ENCODE results near the gene TOM1. TPM values are rescaled to one million over a fixed set of nuclear protein-coding genes. Genes with fewer than 3 reads are reported as not detected.

The TOM1 gene
- total and polyA plus RNA-seq, 2 of the 13 experiments (the other 11 are each of a cell fraction or from before 2014, with no cell fraction given), result 30.8 to 87.3 TPM

GRCh38 chr22:35301372-35301874 is 1.7 kb downstream of the TOM1 start (continued):
- TF ChIP-seq KDM4B (CRISPR knock-in tag; IDR thresholded peaks at IDR 0.05) (peak; percentile 60; the same call in 1 of the 2 replicates), DNMT3B (CRISPR knock-in tag; conservative IDR thresholded peaks at IDR 0.05) (no peak), ZBTB8A (CRISPR knock-in tag; IDR thresholded peaks at IDR 0.05; ENCODE audit: borderline replicate concordance, low read depth) (no peak), AGO1 (IDR thresholded peaks at IDR 0.05; ENCODE audit: low read depth, low read length, poor library complexity, severe bottlenecking) (no peak), SSRP1 (CRISPR knock-in tag; IDR thresholded peaks at IDR 0.05) (no peak), TBX2 (CRISPR knock-in tag; IDR thresholded peaks at IDR 0.05; ENCODE audit: borderline replicate concordance) (no peak), ATF7 (IDR thresholded peaks at IDR 0.05) (no peak), ATF7 (CRISPR knock-in tag; IDR thresholded peaks at IDR 0.05) (no peak), ZNF691 (CRISPR knock-in tag; IDR thresholded peaks at IDR 0.05; ENCODE audit: borderline replicate concordance, low read depth) (no peak), TFDP1 (CRISPR knock-in tag; IDR thresholded peaks at IDR 0.05; ENCODE audit: borderline replicate concordance) (no peak), TOPORS (CRISPR knock-in tag; IDR thresholded peaks at IDR 0.05) (no peak), NR2C2 (CRISPR knock-in tag; IDR thresholded peaks at IDR 0.05; ENCODE audit: borderline replicate concordance) (peak; percentile 27; the same call in 1 of the 2 replicates), FLYWCH1 (CRISPR knock-in tag; IDR thresholded peaks at IDR 0.05) (no peak), CCDC6 (CRISPR knock-in tag; IDR thresholded peaks at IDR 0.05) (no peak), RBFOX2 (IDR thresholded peaks at IDR 0.05; ENCODE audit: low read depth, low read length) (no peak), POLR2AphosphoS5 (IDR thresholded peaks at IDR 0.05; ENCODE audit: low read depth, low read length) (peak; percentile 49; the same call in 1 of the 2 replicates), E2F5 (CRISPR knock-in tag; conservative IDR thresholded peaks at IDR 0.05) (no peak), ZNF776 (CRISPR knock-in tag; IDR thresholded peaks at IDR 0.05) (no peak), ZNF234 (CRISPR knock-in tag; conservative IDR thresholded peaks at IDR 0.05) (no peak)
- TF ChIP-seq, protein P1, sequence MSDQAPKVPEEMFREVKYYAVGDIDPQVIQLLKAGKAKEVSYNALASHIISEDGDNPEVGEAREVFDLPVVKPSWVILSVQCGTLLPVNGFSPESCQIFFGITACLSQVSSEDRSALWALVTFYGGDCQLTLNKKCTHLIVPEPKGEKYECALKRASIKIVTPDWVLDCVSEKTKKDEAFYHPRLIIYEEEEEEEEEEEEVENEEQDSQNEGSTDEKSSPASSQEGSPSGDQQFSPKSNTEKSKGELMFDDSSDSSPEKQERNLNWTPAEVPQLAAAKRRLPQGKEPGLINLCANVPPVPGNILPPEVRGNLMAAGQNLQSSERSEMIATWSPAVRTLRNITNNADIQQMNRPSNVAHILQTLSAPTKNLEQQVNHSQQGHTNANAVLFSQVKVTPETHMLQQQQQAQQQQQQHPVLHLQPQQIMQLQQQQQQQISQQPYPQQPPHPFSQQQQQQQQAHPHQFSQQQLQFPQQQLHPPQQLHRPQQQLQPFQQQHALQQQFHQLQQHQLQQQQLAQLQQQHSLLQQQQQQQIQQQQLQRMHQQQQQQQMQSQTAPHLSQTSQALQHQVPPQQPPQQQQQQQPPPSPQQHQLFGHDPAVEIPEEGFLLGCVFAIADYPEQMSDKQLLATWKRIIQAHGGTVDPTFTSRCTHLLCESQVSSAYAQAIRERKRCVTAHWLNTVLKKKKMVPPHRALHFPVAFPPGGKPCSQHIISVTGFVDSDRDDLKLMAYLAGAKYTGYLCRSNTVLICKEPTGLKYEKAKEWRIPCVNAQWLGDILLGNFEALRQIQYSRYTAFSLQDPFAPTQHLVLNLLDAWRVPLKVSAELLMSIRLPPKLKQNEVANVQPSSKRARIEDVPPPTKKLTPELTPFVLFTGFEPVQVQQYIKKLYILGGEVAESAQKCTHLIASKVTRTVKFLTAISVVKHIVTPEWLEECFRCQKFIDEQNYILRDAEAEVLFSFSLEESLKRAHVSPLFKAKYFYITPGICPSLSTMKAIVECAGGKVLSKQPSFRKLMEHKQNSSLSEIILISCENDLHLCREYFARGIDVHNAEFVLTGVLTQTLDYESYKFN (CRISPR knock-in tag; conservative IDR thresholded peaks at IDR 0.05), result peak; percentile 71
- TF ChIP-seq, protein P2, sequence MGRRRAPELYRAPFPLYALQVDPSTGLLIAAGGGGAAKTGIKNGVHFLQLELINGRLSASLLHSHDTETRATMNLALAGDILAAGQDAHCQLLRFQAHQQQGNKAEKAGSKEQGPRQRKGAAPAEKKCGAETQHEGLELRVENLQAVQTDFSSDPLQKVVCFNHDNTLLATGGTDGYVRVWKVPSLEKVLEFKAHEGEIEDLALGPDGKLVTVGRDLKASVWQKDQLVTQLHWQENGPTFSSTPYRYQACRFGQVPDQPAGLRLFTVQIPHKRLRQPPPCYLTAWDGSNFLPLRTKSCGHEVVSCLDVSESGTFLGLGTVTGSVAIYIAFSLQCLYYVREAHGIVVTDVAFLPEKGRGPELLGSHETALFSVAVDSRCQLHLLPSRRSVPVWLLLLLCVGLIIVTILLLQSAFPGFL (CRISPR knock-in tag; IDR thresholded peaks at IDR 0.05), result no peak
